NCI-H2081 treated with DMSO at 0.1 percent for 48 hours (cell line): ENCODE data around the gene TPM1.
A peak's percentile ranks its signal among the peaks of the same experiment; 100 is the strongest.

Experiments used
- DNase-seq: peaks from one replicate; lab custom pipeline; 2025; lab: John Stamatoyannopoulos, UW

The TPM1 gene

GRCh38 chr15:63041402-63041973 is 1.1 kb upstream of the TPM1 start:
- DNase-seq, result no peak

GRCh38 chr15:63042877-63043334 is 359 bp downstream of the TPM1 start:
- no peak for DNase-seq

- DNase-seq, result no peak
These were observed 959 bp downstream of the TPM1 start for GRCh38 chr15:63043335-63044076.

GRCh38 chr15:63044077-63044644 is 1.6 kb downstream of the TPM1 start:
- DNase-seq, result no peak

- no peak for DNase-seq
These were observed 2.3 kb downstream of the TPM1 start for GRCh38 chr15:63044645-63045464.

GRCh38 chr15:63045465-63045840 is 2.9 kb downstream of the TPM1 start:
- no peak for DNase-seq

GRCh38 chr15:63045879-63046278 is 3.3 kb downstream of the TPM1 start:
- DNase-seq, result no peak

- DNase-seq, result no peak
These were observed 4.6 kb downstream of the TPM1 start for GRCh38 chr15:63046917-63047760.

GRCh38 chr15:63047792-63048114 is 5.2 kb downstream of the TPM1 start:
- no peak for DNase-seq

GRCh38 chr15:63048115-63048775 is 5.7 kb downstream of the TPM1 start:
- peak; percentile 78 for DNase-seq

GRCh38 chr15:63048776-63049665 is 6.5 kb downstream of the TPM1 start:
- DNase-seq, result no peak

- no peak for DNase-seq
These were observed 7.3 kb downstream of the TPM1 start for GRCh38 chr15:63049783-63050371.

- no peak for DNase-seq
These were observed 8.2 kb downstream of the TPM1 start for GRCh38 chr15:63050731-63051155.

GRCh38 chr15:63051156-63052066 is 8.9 kb downstream of the TPM1 start:
- DNase-seq, result peak; percentile 59

- DNase-seq, result no peak
These were observed 9.7 kb downstream of the TPM1 start for GRCh38 chr15:63052077-63052841.

GRCh38 chr15:63052961-63053698 is 10.6 kb downstream of the TPM1 start:
- DNase-seq, result no peak

- DNase-seq, result no peak
These were observed 11.7 kb downstream of the TPM1 start for GRCh38 chr15:63054281-63054683.
